Natural killer cell (primary cell): Measurements from ENCODE around the gene A4GALT. TPM values are rescaled to one million over a fixed set of nuclear protein-coding genes. Genes with fewer than 3 reads are reported as not detected.
"Not testable (repeated sequence)": the region's sequence is repeated elsewhere in the genome, so short reads cannot be mapped to it uniquely, and the experiment has no call there.

ENCODE experiments used
- ATAC-seq, 3 donors: fragments of 150-1000 bp in 2 of 3; fragments of 200-7000 bp in 1 of 3; cut with Tn5 transposase; 1 replicate in 1 of 3; 2 replicates in 2 of 3; pipeline ENCODE4 v1.10.0; 2021; ENCODE audit warnings: mild to moderate bottlenecking in 2 of 3, moderate library complexity in 2 of 3
- DNase-seq, 2 donors: peaks; one replicate each; pipeline versions ENCODE4 v3.0.0 to v3.0.0-alpha.2; 2013 to 2021; ENCODE audit warnings: mixed read lengths in 1 of 2
- H3K27ac ChIP-seq: one replicate; pipeline ENCODE4 v1.5.1; 2013; ENCODE audit warnings: mild to moderate bottlenecking, low read length
- H3K27me3 ChIP-seq: one replicate; pipeline ENCODE4 v1.6.1; 2013; ENCODE audit warnings: low read length; ENCODE audit not compliant: control insufficient read depth, insufficient read depth
- H3K36me3 ChIP-seq: one replicate; pipeline ENCODE4 v1.6.1; 2013; ENCODE audit warnings: low read length; ENCODE audit not compliant: control insufficient read depth, insufficient read depth
- H3K4me1 ChIP-seq: one replicate; pipeline ENCODE4 v1.6.1; 2013; ENCODE audit warnings: low read length; ENCODE audit not compliant: control insufficient read depth, insufficient read depth
- H3K4me3 ChIP-seq: one replicate; pipeline ENCODE4 v1.5.1; 2013; ENCODE audit warnings: low read length
- H3K9me3 ChIP-seq: one replicate; pipeline ENCODE4 v1.6.1; 2013; ENCODE audit warnings: low read length; ENCODE audit not compliant: control insufficient read depth, insufficient read depth
- H3K27ac Mint-ChIP-seq, 2 donors: one replicate each; pipeline ENCODE4 v1.8.0; 2022; ENCODE audit warnings: mild to moderate bottlenecking in 2 of 2, mixed read lengths in 2 of 2, moderate library complexity in 1 of 2
- H3K27me3 Mint-ChIP-seq, 2 donors: one replicate each; pipeline ENCODE4 v1.8.0; 2022; ENCODE audit warnings: low read depth in 2 of 2, mixed read lengths in 2 of 2
- H3K36me3 Mint-ChIP-seq: one replicate; pipeline ENCODE4 v1.8.0; 2022; ENCODE audit warnings: mixed read lengths
- H3K4me1 Mint-ChIP-seq, 2 donors: one replicate each; pipeline ENCODE4 v1.8.0; 2022; ENCODE audit warnings: mixed read lengths in 2 of 2
- H3K4me3 Mint-ChIP-seq: one replicate; pipeline ENCODE4 v1.8.0; 2022; ENCODE audit warnings: mild to moderate bottlenecking, moderate library complexity, mixed read lengths
- H3K9me3 Mint-ChIP-seq, 2 donors: one replicate each; pipeline ENCODE4 v1.8.0; 2022; ENCODE audit warnings: mixed read lengths in 2 of 2
- WGBS: methylation state at CpG from one replicate; pipeline ENCODE4 v1.1.7; 2013; ENCODE audit warnings: missing lambda C conversion rate; ENCODE audit not compliant: insufficient coverage; 5-methylcytosine and 5-hydroxymethylcytosine counted together
- intact Hi-C: fragments of 100-400 bp; cut with micrococcal nuclease; formaldehyde crosslinking; loops from one replicate; pipeline ENCODE4 v1.14.2; 2022
- total RNA-seq, 4 donors: library from RNA; stranded (reverse); fragments of 120-200 nt in 1 of 4; gene quantifications; one replicate each; pipeline versions ENCODE4 v1.2.3 to v1.2.4, GENCODE V29; 2013 to 2022
- TF ChIP-seq, protein P1 (sequence below): fragments of 200-600 bp; IDR thresholded peaks from one replicate; pipeline ENCODE4 v1.8.0; 2022; ENCODE audit warnings: antibody characterized with exemption

Gene A4GALT
- total RNA-seq, 3 donors from 2014 or later (not counting 1 experiment from before 2014, with no cell fraction given), result 0.26 TPM; not detected in 2

DNA sequence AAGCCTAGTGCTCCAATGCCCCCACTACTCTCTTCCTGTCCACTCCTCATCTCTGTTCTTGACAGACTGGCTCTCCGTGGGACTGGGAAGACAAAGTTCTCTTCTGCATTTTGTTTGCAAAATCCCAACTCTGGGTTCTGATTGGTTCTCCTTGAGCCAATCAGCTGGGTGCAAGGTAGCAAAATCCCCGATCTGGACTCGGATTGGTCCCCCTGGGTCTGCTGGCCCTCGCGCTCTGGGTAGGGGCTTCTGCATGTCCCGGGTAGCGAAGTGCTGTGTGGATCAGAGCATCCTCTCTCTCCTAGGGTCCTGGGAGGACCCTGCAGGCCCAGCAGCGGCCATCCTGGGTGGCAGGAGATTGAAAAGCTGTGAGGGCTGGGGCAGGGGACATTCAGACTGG is 22.3 kb upstream of the A4GALT start:
- Mint-ChIP-seq H3K4me1 (peaks cover 0 to 5% of the 10 kb centered on the region in 2 donors), H3K27me3 (no peaks in the 10 kb centered on the region), H3K36me3 (no peaks in the 10 kb centered on the region), H3K27ac (no peak overlapping the region), H3K4me3 (no peak overlapping the region), H3K9me3 (no peaks in the 10 kb centered on the region)
- Histone ChIP-seq H3K27ac (no peak overlapping the region), H3K36me3 (no peaks in the 10 kb centered on the region), H3K4me1 (no peaks in the 10 kb centered on the region), H3K27me3 (no peaks in the 10 kb centered on the region), H3K4me3 (no peak overlapping the region), H3K9me3 (no peaks in the 10 kb centered on the region)
- TF ChIP-seq, protein P1, sequence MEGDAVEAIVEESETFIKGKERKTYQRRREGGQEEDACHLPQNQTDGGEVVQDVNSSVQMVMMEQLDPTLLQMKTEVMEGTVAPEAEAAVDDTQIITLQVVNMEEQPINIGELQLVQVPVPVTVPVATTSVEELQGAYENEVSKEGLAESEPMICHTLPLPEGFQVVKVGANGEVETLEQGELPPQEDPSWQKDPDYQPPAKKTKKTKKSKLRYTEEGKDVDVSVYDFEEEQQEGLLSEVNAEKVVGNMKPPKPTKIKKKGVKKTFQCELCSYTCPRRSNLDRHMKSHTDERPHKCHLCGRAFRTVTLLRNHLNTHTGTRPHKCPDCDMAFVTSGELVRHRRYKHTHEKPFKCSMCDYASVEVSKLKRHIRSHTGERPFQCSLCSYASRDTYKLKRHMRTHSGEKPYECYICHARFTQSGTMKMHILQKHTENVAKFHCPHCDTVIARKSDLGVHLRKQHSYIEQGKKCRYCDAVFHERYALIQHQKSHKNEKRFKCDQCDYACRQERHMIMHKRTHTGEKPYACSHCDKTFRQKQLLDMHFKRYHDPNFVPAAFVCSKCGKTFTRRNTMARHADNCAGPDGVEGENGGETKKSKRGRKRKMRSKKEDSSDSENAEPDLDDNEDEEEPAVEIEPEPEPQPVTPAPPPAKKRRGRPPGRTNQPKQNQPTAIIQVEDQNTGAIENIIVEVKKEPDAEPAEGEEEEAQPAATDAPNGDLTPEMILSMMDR, result no peak
- intact Hi-C loops, result no loop called here
- no peak for DNase-seq
- WGBS, result 89% methylated on average over 8 of the region's 8 CpGs
- ATAC-seq, result no peak

- H3K9me3 ChIP-seq, DNase-seq, H3K4me3 ChIP-seq, H3K4me1 ChIP-seq, H3K4me3 Mint-ChIP-seq, H3K36me3 ChIP-seq, H3K27ac ChIP-seq, H3K4me1 Mint-ChIP-seq, H3K36me3 Mint-ChIP-seq, intact Hi-C loops, H3K27ac Mint-ChIP-seq, H3K9me3 Mint-ChIP-seq, H3K27me3 ChIP-seq, ATAC-seq: not testable (repeated sequence)
- peaks cover 0 to 11% of the 10 kb centered on the region in 2 donors for H3K27me3 Mint-ChIP-seq
- WGBS, result 92% methylated on average over 5 of the region's 5 CpGs
Measured at GRCh38 chr22:42740320-42740719, 19.6 kb upstream of the A4GALT start.

- no peaks in the 10 kb centered on the region for H3K4me1 Mint-ChIP-seq
- H3K27ac Mint-ChIP-seq, result no peak overlapping the region
- no peaks in the 10 kb centered on the region for H3K4me1 ChIP-seq
- ATAC-seq, result no peak
- DNase-seq, result no peak
- H3K4me3 ChIP-seq, result no peak overlapping the region
- no peaks in the 10 kb centered on the region for H3K9me3 ChIP-seq
- no peaks in the 10 kb centered on the region for H3K36me3 Mint-ChIP-seq
- no peaks in the 10 kb centered on the region for H3K36me3 ChIP-seq
- TF ChIP-seq, protein P1, result no peak
- H3K4me3 Mint-ChIP-seq, result no peak overlapping the region
- no peak overlapping the region for H3K27ac ChIP-seq
- peaks cover 3 to 20% of the 10 kb centered on the region in 2 donors for H3K27me3 Mint-ChIP-seq
- H3K27me3 ChIP-seq, result no peaks in the 10 kb centered on the region
- intact Hi-C loops, result no loop called here
- H3K9me3 Mint-ChIP-seq, result no peaks in the 10 kb centered on the region
- WGBS, result 81% methylated on average over 6 of the region's 6 CpGs
Measured at GRCh38 chr22:42734406-42734805, 13.7 kb upstream of the A4GALT start.

GRCh38 chr22:42733394-42733793 is 12.7 kb upstream of the A4GALT start:
- H3K9me3 ChIP-seq, ATAC-seq, H3K27me3 ChIP-seq, H3K36me3 Mint-ChIP-seq, H3K36me3 ChIP-seq, H3K27ac Mint-ChIP-seq, H3K4me1 ChIP-seq, H3K4me1 Mint-ChIP-seq, H3K4me3 ChIP-seq, DNase-seq, H3K27ac ChIP-seq, H3K9me3 Mint-ChIP-seq, intact Hi-C loops, H3K4me3 Mint-ChIP-seq: not testable (repeated sequence)
- 88% methylated on average over 3 of the region's 3 CpGs for WGBS
- peaks cover 3 to 20% of the 10 kb centered on the region in 2 donors for H3K27me3 Mint-ChIP-seq
